HPDE6-E6E7 (cell line): ENCODE data around the gene ELMOD2.
"Not testable (repeated sequence)": the region's sequence is repeated elsewhere in the genome, so short reads cannot be mapped to it uniquely, and the experiment has no call there.

Experiments
- DNase-seq: peaks from one replicate; pipeline ENCODE4 v3.0.0; 2011; ENCODE audit warnings: missing footprints; ENCODE audit errors: extremely low spot score

The ELMOD2 gene

GRCh38 chr4:140523857-140524742, at the start of gene ELMOD2:
ELMOD2 (plus strand) TSS chr4:140524168; CDS start chr4:140525429, 1,261 bp downstream.
- DNase-seq, result peak; percentile 99

GRCh38 chr4:140483445-140483844, 40.5 kb upstream of the ELMOD2 start:
- DNase-seq, result no peak

GRCh38 chr4:140485939-140486338, 38.0 kb upstream of the ELMOD2 start:
- DNase-seq, result no peak

GRCh38 chr4:140497405-140497746, 26.6 kb upstream of the ELMOD2 start:
- DNase-seq, result no peak

- DNase-seq, result no peak
These were observed 26.0 kb upstream of the ELMOD2 start, which contains the start of gene MGAT4D for GRCh38 chr4:140497747-140498636. MGAT4D (minus strand) TSS chr4:140498293; CDS start chr4:140498222, 71 bp downstream.

GRCh38 chr4:140499391-140499790, 24.6 kb upstream of the ELMOD2 start:
- DNase-seq, result no peak

GRCh38 chr4:140504261-140504660, 19.7 kb upstream of the ELMOD2 start:
- DNase-seq, result no peak

- DNase-seq, result not testable (repeated sequence)
These were observed 10.2 kb upstream of the ELMOD2 start for GRCh38 chr4:140513765-140514164.

GRCh38 chr4:140515423-140515822, 8.5 kb upstream of the ELMOD2 start:
- DNase-seq, result no peak

GRCh38 chr4:140523370-140523856, 555 bp upstream of the ELMOD2 start:
- no peak for DNase-seq

- DNase-seq, result no peak
These were observed 5.5 kb downstream of the ELMOD2 start for GRCh38 chr4:140529434-140529833.

GRCh38 chr4:140533951-140534480, 10.0 kb downstream of the ELMOD2 start:
- DNase-seq, result no peak

- DNase-seq, result no peak
These were observed 32.6 kb downstream of the ELMOD2 start for GRCh38 chr4:140556372-140557085.

- DNase-seq, result no peak
These were observed 34.0 kb downstream of the ELMOD2 start for GRCh38 chr4:140557831-140558435.

GRCh38 chr4:140559696-140560095, 35.7 kb downstream of the ELMOD2 start:
- DNase-seq, result no peak

GRCh38 chr4:140568507-140569306, 44.7 kb downstream of the ELMOD2 start, which contains the start of gene UCP1:
UCP1 (minus strand) TSS chr4:140568961; CDS start chr4:140568729, 232 bp downstream.
- peak; percentile 17 for DNase-seq

GRCh38 chr4:140569307-140569638, 45.3 kb downstream of the ELMOD2 start:
- no peak for DNase-seq

GRCh38 chr4:140571620-140572019, 47.7 kb downstream of the ELMOD2 start:
- no peak for DNase-seq

- no peak for DNase-seq
These were observed 51.5 kb downstream of the ELMOD2 start for GRCh38 chr4:140575489-140575888.

- no peak for DNase-seq
These were observed 55.3 kb downstream of the ELMOD2 start for GRCh38 chr4:140579278-140579677.
